ENCODE results near the gene FTL.

The FTL gene

GRCh38 chr19:48962029-48962848 lies 2.9 kb upstream of the FTL start:
- peak overlapping the region; percentile 70 for H3K4me3 ChIP-seq (ENCODE audit: low read depth, low read length)
- DNase-seq (ENCODE audit: low read depth): peak; percentile 90
- TF ChIP-seq CTCF (IDR thresholded peaks at IDR 0.05; ENCODE audit: insufficient read depth, low read depth, low read length, missing control alignments): no peak

- peak; percentile 36 for DNase-seq (ENCODE audit: low read depth)
- TF ChIP-seq CTCF (IDR thresholded peaks at IDR 0.05; ENCODE audit: insufficient read depth, low read depth, low read length, missing control alignments): no peak
- H3K4me3 ChIP-seq (ENCODE audit: low read depth, low read length): peak overlapping the region; percentile 70
These were observed 2.3 kb upstream of the FTL start for GRCh38 chr19:48962849-48963165.

GRCh38 chr19:48963371-48964204 lies 1.5 kb upstream of the FTL start:
- peak; percentile 89 for DNase-seq (ENCODE audit: low read depth)
- H3K4me3 ChIP-seq (ENCODE audit: low read depth, low read length): peak overlapping the region; percentile 70
- TF ChIP-seq CTCF (IDR thresholded peaks at IDR 0.05; ENCODE audit: insufficient read depth, low read depth, low read length, missing control alignments): no peak

- H3K4me3 ChIP-seq (ENCODE audit: low read depth, low read length): peak overlapping the region; percentile 70
- DNase-seq (ENCODE audit: low read depth): no peak
- no peak for TF ChIP-seq CTCF (IDR thresholded peaks at IDR 0.05; ENCODE audit: insufficient read depth, low read depth, low read length, missing control alignments)
These were observed 687 bp upstream of the FTL start for GRCh38 chr19:48964205-48965039.

GRCh38 chr19:48965806-48966540 lies 864 bp downstream of the FTL start:
- TF ChIP-seq CTCF (IDR thresholded peaks at IDR 0.05; ENCODE audit: insufficient read depth, low read depth, low read length, missing control alignments): no peak
- peak overlapping the region; percentile 82 for H3K4me3 ChIP-seq (ENCODE audit: low read depth, low read length)
- peak; percentile 94 for DNase-seq (ENCODE audit: low read depth)
